Activated CD4-positive, alpha-beta T cell treated with anti-CD3 and anti-CD28 coated beads for 36 hours (primary cell): ENCODE results near the gene CD300LF. TPM values are rescaled to one million over a fixed set of nuclear protein-coding genes. Genes with fewer than 3 reads are reported as not detected.

Experiments
- ATAC-seq: fragments of 200-7000 bp; cut with Tn5 transposase; one replicate; pipeline ENCODE4 v1.10.0; 2021; ENCODE audit warnings: mild to moderate bottlenecking, moderate library complexity
- CTCF ChIA-PET: fragments of 350-600 bp; sonication (Branson Sonifier 250); formaldehyde crosslinking; loops from one replicate; lab custom pipeline; 2021; ENCODE audit warnings: antibody characterized with exemption; lab: Charles Lee
- POLR2A ChIA-PET: fragments of 350-600 bp; sonication (Branson Sonifier 250); formaldehyde crosslinking; loops from one replicate; lab custom pipeline; 2021; ENCODE audit warnings: antibody characterized with exemption, inconsistent platforms; lab: Charles Lee
- DNase-seq: peaks from one replicate; pipeline ENCODE4 v3.0.0-alpha.2; 2020
- H3K27ac Mint-ChIP-seq: one replicate; pipeline ENCODE4 v1.8.0; 2021; ENCODE audit warnings: mixed read lengths
- H3K27me3 Mint-ChIP-seq: one replicate; pipeline ENCODE4 v1.8.0; 2021; ENCODE audit warnings: mixed read lengths
- H3K36me3 Mint-ChIP-seq: one replicate; pipeline ENCODE4 v1.8.0; 2021; ENCODE audit warnings: low read depth, mixed read lengths
- H3K4me1 Mint-ChIP-seq: one replicate; pipeline ENCODE4 v1.8.0; 2021; ENCODE audit warnings: mixed read lengths
- H3K4me3 Mint-ChIP-seq: one replicate; pipeline ENCODE4 v1.8.0; 2021; ENCODE audit warnings: mild to moderate bottlenecking, moderate library complexity, mixed read lengths
- H3K9me3 Mint-ChIP-seq: one replicate; pipeline ENCODE4 v1.8.0; 2021; ENCODE audit warnings: low read depth, mixed read lengths
- intact Hi-C, 2 experiments: fragments of 100-400 bp; cut with DNase I in 1 of 2; cut with micrococcal nuclease in 1 of 2; formaldehyde crosslinking; loops; one replicate each; pipeline versions ENCODE4 v1.14.2 to v1.15.1; 2022 to 2024; cut with DNase I, micrococcal nuclease
- microRNA-seq: library from miRNA; unstranded; fragments of <30 nt; microRNA quantifications from one replicate; pipeline ENCODE4 v1.2.0, GENCODE V29; 2021; ENCODE audit warnings: borderline replicate concordance
- total RNA-seq, 2 experiments: library from RNA; stranded (reverse); gene quantifications; one replicate each; pipeline ENCODE4 v1.2.3, GENCODE V29; 2021

The CD300LF gene
- total RNA-seq, 2 experiments from 2014 or later: not detected

- intact Hi-C loops: no loop called here
- Mint-ChIP-seq H3K9me3 (no peaks in the 10 kb centered on the region), H3K4me1 (peaks cover 8% of the 10 kb centered on the region), H3K27ac (no peak overlapping the region), H3K27me3 (peaks cover 17% of the 10 kb centered on the region), H3K36me3 (no peaks in the 10 kb centered on the region), H3K4me3 (no peak overlapping the region)
- ATAC-seq (no peak), DNase-seq (no peak)
- CTCF ChIA-PET: interaction anchor here (1.3 kb wide), 1 partner anchor 13 kb away, joined by 6 read pairs; no protein-coding TSS in a partner anchor
- POLR2A ChIA-PET: no interaction called here
These were observed 68.3 kb downstream of the CD300LF start for GRCh38 chr17:74644419-74644818.

Small RNAs within 50 kb of the gene (microRNA-seq; reads per million reads assigned to microRNA genes)
- 93.7 reads per million, percentile 63 among the genes with 10 or more reads in this experiment for gene MIR3615

Other genes with a start within 250 kb of the CD300LF start
- 1 to 10 TPM; 4.9 to 5.8 TPM for gene CD300A, start 246.3 kb downstream of the CD300LF start, total RNA-seq
- not detected for gene CD300LB, start 181.4 kb downstream of the CD300LF start, total RNA-seq
- gene CD300C, start 166.8 kb downstream of the CD300LF start, total RNA-seq: not detected
- not detected for gene CD300H, start 145.4 kb downstream of the CD300LF start, total RNA-seq
- under 1 TPM in 1 of 2 experiments, not detected in 1; 0.18 TPM for gene CD300LD, start 120.6 kb downstream of the CD300LF start, total RNA-seq
- gene CD300E, start 89.2 kb downstream of the CD300LF start, total RNA-seq: not detected
- gene RAB37, start 24.3 kb upstream of the CD300LF start, total RNA-seq: 1 to 10 TPM; 2.7 to 3.5 TPM
- gene NHERF1, start 35.7 kb upstream of the CD300LF start, total RNA-seq: 100 to 1,000 TPM; 115 to 170 TPM
- gene NAT9, start 63.4 kb upstream of the CD300LF start, total RNA-seq: 10 to 100 TPM; 23.7 to 39.6 TPM
- not detected for gene GRIN2C, start 147.0 kb upstream of the CD300LF start, total RNA-seq
- 10 to 100 TPM; 19.1 to 21.3 TPM for gene FDXR, start 160.1 kb upstream of the CD300LF start, total RNA-seq
- gene FADS6, start 180.7 kb upstream of the CD300LF start, total RNA-seq: not detected
- not detected for gene USH1G, start 210.3 kb upstream of the CD300LF start, total RNA-seq
- gene OTOP2, start 211.3 kb upstream of the CD300LF start, total RNA-seq: not detected
- not detected for gene OTOP3, start 223.0 kb upstream of the CD300LF start, total RNA-seq